Activated naive CD4-positive, alpha-beta T cell treated with anti-CD3 and anti-CD28 coated beads, Interleukin-2, amount 10 ng/mL, durations not matched to agents 7 days and 5 days (primary cell): ENCODE data around the gene MGMT.
A peak's percentile ranks its signal among the peaks of the same experiment; 100 is the strongest.

ENCODE experiments used
- CTCF ChIA-PET: fragments of 350-600 bp; sonication (Branson Sonifier 250); formaldehyde crosslinking; loops from one replicate; lab custom pipeline; 2021; ENCODE audit warnings: antibody characterized with exemption; lab: Charles Lee
- DNase-seq: peaks from one replicate; pipeline ENCODE4 v3.0.0-alpha.2; 2020
- H3K27ac Mint-ChIP-seq: one replicate; pipeline ENCODE4 v1.8.0; 2021; ENCODE audit warnings: mild to moderate bottlenecking, moderate library complexity, mixed read lengths
- H3K27me3 Mint-ChIP-seq: one replicate; pipeline ENCODE4 v1.8.0; 2021; ENCODE audit warnings: mild to moderate bottlenecking, mixed read lengths
- H3K36me3 Mint-ChIP-seq: one replicate; pipeline ENCODE4 v1.8.0; 2021; ENCODE audit warnings: mixed read lengths
- H3K4me1 Mint-ChIP-seq: one replicate; pipeline ENCODE4 v1.8.0; 2021; ENCODE audit warnings: mixed read lengths
- H3K4me3 Mint-ChIP-seq: one replicate; pipeline ENCODE4 v1.8.0; 2021; ENCODE audit warnings: mild to moderate bottlenecking, moderate library complexity, mixed read lengths
- H3K9me3 Mint-ChIP-seq: one replicate; pipeline ENCODE4 v1.8.0; 2021; ENCODE audit warnings: mixed read lengths

The MGMT gene

GRCh38 chr10:129775681-129776080 is 308.6 kb downstream of the MGMT start:
- Mint-ChIP-seq H3K4me1 (no peaks in the 10 kb centered on the region), H3K27me3 (no peaks in the 10 kb centered on the region), H3K9me3 (peaks cover 21% of the 10 kb centered on the region), H3K27ac (no peak overlapping the region), H3K36me3 (no peaks in the 10 kb centered on the region), H3K4me3 (no peak overlapping the region)
- DNase-seq: no peak
- CTCF ChIA-PET: no interaction called here

GRCh38 chr10:129777687-129778086 is 310.6 kb downstream of the MGMT start:
- Mint-ChIP-seq H3K36me3 (peaks cover 1% of the 10 kb centered on the region), H3K4me3 (no peak overlapping the region), H3K9me3 (peaks cover 18% of the 10 kb centered on the region), H3K27ac (no peak overlapping the region), H3K27me3 (no peaks in the 10 kb centered on the region), H3K4me1 (no peaks in the 10 kb centered on the region)
- DNase-seq: no peak
- CTCF ChIA-PET: no interaction called here

GRCh38 chr10:129778571-129778970 is 311.5 kb downstream of the MGMT start:
- H3K4me1 Mint-ChIP-seq: no peaks in the 10 kb centered on the region
- H3K27ac Mint-ChIP-seq: no peak overlapping the region
- H3K36me3 Mint-ChIP-seq: peaks cover 1% of the 10 kb centered on the region
- H3K4me3 Mint-ChIP-seq: no peak overlapping the region
- no peaks in the 10 kb centered on the region for H3K27me3 Mint-ChIP-seq
- CTCF ChIA-PET: no interaction called here
- peaks cover 23% of the 10 kb centered on the region for H3K9me3 Mint-ChIP-seq
- DNase-seq: peak; percentile 2

- CTCF ChIA-PET: interaction anchor here (0.7 kb wide), 1 partner anchor 13 kb away, joined by 3 read pairs; no protein-coding TSS in a partner anchor
- Mint-ChIP-seq H3K27me3 (no peaks in the 10 kb centered on the region), H3K4me3 (no peak overlapping the region)
Observed at GRCh38 chr10:129779126-129780111, 312.4 kb downstream of the MGMT start.

GRCh38 chr10:129780198-129780597 is 313.2 kb downstream of the MGMT start:
- CTCF ChIA-PET: no interaction called here
- no peak overlapping the region for H3K27ac Mint-ChIP-seq
- H3K4me3 Mint-ChIP-seq: no peak overlapping the region
- H3K27me3 Mint-ChIP-seq: no peaks in the 10 kb centered on the region
- no peaks in the 10 kb centered on the region for H3K4me1 Mint-ChIP-seq
- peak; percentile 9 for DNase-seq
- peaks cover 1% of the 10 kb centered on the region for H3K36me3 Mint-ChIP-seq
- H3K9me3 Mint-ChIP-seq: peaks cover 32% of the 10 kb centered on the region

More at GRCh38 chr10:129779126-129780111, 312.4 kb downstream of the MGMT start:
- peaks cover 1% of the 10 kb centered on the region for H3K36me3 Mint-ChIP-seq
- H3K4me1 Mint-ChIP-seq: no peaks in the 10 kb centered on the region
- no peak overlapping the region for H3K27ac Mint-ChIP-seq
- peaks cover 28% of the 10 kb centered on the region for H3K9me3 Mint-ChIP-seq
- peak; percentile 8 for DNase-seq

- no peak for DNase-seq
- peaks cover 1% of the 10 kb centered on the region for H3K36me3 Mint-ChIP-seq
- no peak overlapping the region for H3K27ac Mint-ChIP-seq
- H3K4me3 Mint-ChIP-seq: no peak overlapping the region
- CTCF ChIA-PET: interaction anchor here (1.1 kb wide), 1 partner anchor 14 kb away, joined by 4 read pairs; no protein-coding TSS in a partner anchor
- no peaks in the 10 kb centered on the region for H3K4me1 Mint-ChIP-seq
- peaks cover 32% of the 10 kb centered on the region for H3K9me3 Mint-ChIP-seq
- no peaks in the 10 kb centered on the region for H3K27me3 Mint-ChIP-seq
Observed at GRCh38 chr10:129780901-129781795, 314.1 kb downstream of the MGMT start.

- peaks cover 32% of the 10 kb centered on the region for H3K9me3 Mint-ChIP-seq
- CTCF ChIA-PET: no interaction called here
- peak overlapping the region; percentile 1 for H3K27ac Mint-ChIP-seq
- no peaks in the 10 kb centered on the region for H3K4me1 Mint-ChIP-seq
- DNase-seq: no peak
- peaks cover 3% of the 10 kb centered on the region for H3K36me3 Mint-ChIP-seq
- no peaks in the 10 kb centered on the region for H3K27me3 Mint-ChIP-seq
- H3K4me3 Mint-ChIP-seq: no peak overlapping the region
Observed at GRCh38 chr10:129784291-129784690, 317.2 kb downstream of the MGMT start.

- DNase-seq: no peak
- Mint-ChIP-seq H3K27me3 (no peaks in the 10 kb centered on the region), H3K4me1 (no peaks in the 10 kb centered on the region), H3K27ac (no peak overlapping the region), H3K4me3 (no peak overlapping the region), H3K36me3 (peaks cover 3% of the 10 kb centered on the region), H3K9me3 (peaks cover 38% of the 10 kb centered on the region)
- CTCF ChIA-PET: no interaction called here
Observed at GRCh38 chr10:129784891-129785290, 317.9 kb downstream of the MGMT start.

GRCh38 chr10:129785536-129785981 is 318.5 kb downstream of the MGMT start:
- H3K36me3 Mint-ChIP-seq: peaks cover 3% of the 10 kb centered on the region
- H3K27ac Mint-ChIP-seq: no peak overlapping the region
- H3K9me3 Mint-ChIP-seq: peaks cover 42% of the 10 kb centered on the region
- CTCF ChIA-PET: no interaction called here
- no peaks in the 10 kb centered on the region for H3K4me1 Mint-ChIP-seq
- H3K27me3 Mint-ChIP-seq: no peaks in the 10 kb centered on the region
- DNase-seq: no peak
- no peak overlapping the region for H3K4me3 Mint-ChIP-seq

GRCh38 chr10:129786216-129786615 is 319.2 kb downstream of the MGMT start:
- Mint-ChIP-seq H3K27ac (no peak overlapping the region), H3K4me1 (no peaks in the 10 kb centered on the region), H3K27me3 (no peaks in the 10 kb centered on the region), H3K9me3 (peaks cover 41% of the 10 kb centered on the region), H3K36me3 (peaks cover 2% of the 10 kb centered on the region), H3K4me3 (no peak overlapping the region)
- CTCF ChIA-PET: no interaction called here
- DNase-seq: peak; percentile 0

- DNase-seq: no peak
- Mint-ChIP-seq H3K36me3 (peaks cover 2% of the 10 kb centered on the region), H3K4me3 (no peak overlapping the region), H3K9me3 (peaks cover 47% of the 10 kb centered on the region), H3K4me1 (no peaks in the 10 kb centered on the region), H3K27ac (no peak overlapping the region), H3K27me3 (no peaks in the 10 kb centered on the region)
- CTCF ChIA-PET: no interaction called here
Observed at GRCh38 chr10:129787557-129787956, 320.5 kb downstream of the MGMT start.

- DNase-seq: no peak
- H3K9me3 Mint-ChIP-seq: peaks cover 49% of the 10 kb centered on the region
- H3K4me1 Mint-ChIP-seq: no peaks in the 10 kb centered on the region
- no peak overlapping the region for H3K4me3 Mint-ChIP-seq
- H3K27me3 Mint-ChIP-seq: no peaks in the 10 kb centered on the region
- H3K36me3 Mint-ChIP-seq: peaks cover 2% of the 10 kb centered on the region
- no peak overlapping the region for H3K27ac Mint-ChIP-seq
- CTCF ChIA-PET: no interaction called here
Observed at GRCh38 chr10:129788215-129788614, 321.2 kb downstream of the MGMT start.

GRCh38 chr10:129790715-129791446 is 323.8 kb downstream of the MGMT start:
- H3K36me3 Mint-ChIP-seq: peaks cover 2% of the 10 kb centered on the region

More at GRCh38 chr10:129790715-129791446, 323.8 kb downstream of the MGMT start:
- CTCF ChIA-PET: no interaction called here
- Mint-ChIP-seq H3K9me3 (peaks cover 57% of the 10 kb centered on the region), H3K27ac (no peak overlapping the region), H3K27me3 (no peaks in the 10 kb centered on the region), H3K4me1 (no peaks in the 10 kb centered on the region), H3K4me3 (no peak overlapping the region)
- DNase-seq: no peak
